Jurkat, Clone E6-1 (cell line): ENCODE measurements around the gene PRELID1.
"Not testable (repeated sequence)": the region's sequence is repeated elsewhere in the genome, so short reads cannot be mapped to it uniquely, and the experiment has no call there.

ENCODE experiments used
- DNase-seq: peaks from one replicate; pipeline ENCODE4 v3.0.0-alpha.2; 2011; ENCODE audit warnings: low read depth, low spot score
- H3K4me3 ChIP-seq: 2 replicates; pipeline ENCODE4 v1.5.1; 2011; ENCODE audit warnings: mild to moderate bottlenecking, low read length, control low read depth, moderate library complexity

The PRELID1 gene

GRCh38 chr5:177332031-177332895, 28.7 kb downstream of the PRELID1 start:
- H3K4me3 ChIP-seq, result no peak overlapping the region
- DNase-seq, result no peak

- DNase-seq, result no peak
- H3K4me3 ChIP-seq, result no peak overlapping the region
Observed at GRCh38 chr5:177332896-177333260, 29.3 kb downstream of the PRELID1 start.

GRCh38 chr5:177333420-177334154, 30.0 kb downstream of the PRELID1 start:
- no peak for DNase-seq
- no peak overlapping the region for H3K4me3 ChIP-seq

GRCh38 chr5:177334155-177334551, 30.6 kb downstream of the PRELID1 start:
- DNase-seq, result no peak
- H3K4me3 ChIP-seq, result no peak overlapping the region

- no peak overlapping the region for H3K4me3 ChIP-seq
- DNase-seq, result no peak
Observed at GRCh38 chr5:177334781-177335700, 31.4 kb downstream of the PRELID1 start.

GRCh38 chr5:177335701-177336065, 32.1 kb downstream of the PRELID1 start:
- H3K4me3 ChIP-seq, result no peak overlapping the region
- no peak for DNase-seq

- H3K4me3 ChIP-seq, result no peak overlapping the region
- DNase-seq, result peak; percentile 48
Observed at GRCh38 chr5:177336112-177336511, 32.5 kb downstream of the PRELID1 start.

- no peak overlapping the region for H3K4me3 ChIP-seq
- DNase-seq, result no peak
Observed at GRCh38 chr5:177336603-177337494, 33.2 kb downstream of the PRELID1 start.

GRCh38 chr5:177338251-177339106, 34.9 kb downstream of the PRELID1 start:
- DNase-seq, result no peak

GRCh38 chr5:177339107-177339638, 35.6 kb downstream of the PRELID1 start:
- no peak overlapping the region for H3K4me3 ChIP-seq
- DNase-seq, result no peak

More at GRCh38 chr5:177338251-177339106, 34.9 kb downstream of the PRELID1 start:
- no peak overlapping the region for H3K4me3 ChIP-seq

- H3K4me3 ChIP-seq, DNase-seq: not testable (repeated sequence)
Observed at GRCh38 chr5:177343000-177343399, 39.4 kb downstream of the PRELID1 start.

GRCh38 chr5:177343777-177344176, 40.2 kb downstream of the PRELID1 start:
- no peak overlapping the region for H3K4me3 ChIP-seq
- no peak for DNase-seq

- DNase-seq, result no peak
Observed at GRCh38 chr5:177344891-177345290, 41.3 kb downstream of the PRELID1 start.

GRCh38 chr5:177346820-177347219, 43.2 kb downstream of the PRELID1 start:
- DNase-seq, result no peak
- H3K4me3 ChIP-seq, result no peak overlapping the region

More at GRCh38 chr5:177344891-177345290, 41.3 kb downstream of the PRELID1 start:
- no peak overlapping the region for H3K4me3 ChIP-seq

- H3K4me3 ChIP-seq, result no peak overlapping the region
Observed at GRCh38 chr5:177347699-177348098, 44.1 kb downstream of the PRELID1 start.

GRCh38 chr5:177349362-177349647, 45.7 kb downstream of the PRELID1 start:
- DNase-seq, result no peak
- H3K4me3 ChIP-seq, result no peak overlapping the region

More at GRCh38 chr5:177347699-177348098, 44.1 kb downstream of the PRELID1 start:
- no peak for DNase-seq

- H3K4me3 ChIP-seq, result no peak overlapping the region
- DNase-seq, result no peak
Observed at GRCh38 chr5:177349762-177350161, 46.2 kb downstream of the PRELID1 start.
